Ishikawa (cell line): Measurements from ENCODE around the gene CELSR1.

Source experiments
- CEBPB ChIP-seq: IDR thresholded peaks from 2 replicates; pipeline ENCODE4 v1.6.1; 2012
- CREB1 ChIP-seq: IDR thresholded peaks from 2 replicates; pipeline ENCODE4 v1.6.1; 2012; ENCODE audit warnings: low read depth
- EGR1 ChIP-seq: IDR thresholded peaks from 2 replicates; pipeline ENCODE4 v1.6.1; 2012
- EP300 ChIP-seq: IDR thresholded peaks from 2 replicates; pipeline ENCODE4 v1.6.1; 2012; ENCODE audit warnings: borderline replicate concordance
- FOXM1 ChIP-seq: IDR thresholded peaks from 2 replicates; pipeline ENCODE4 v1.6.1; 2012; ENCODE audit warnings: low read depth, borderline replicate concordance
- MAX ChIP-seq: IDR thresholded peaks from 2 replicates; pipeline ENCODE4 v1.6.1; 2012
- NFIC ChIP-seq: IDR thresholded peaks from 2 replicates; pipeline ENCODE4 v1.6.1; 2012
- RAD21 ChIP-seq: IDR thresholded peaks from 2 replicates; pipeline ENCODE4 v1.6.1; 2012; ENCODE audit warnings: low read depth
- REST ChIP-seq: IDR thresholded peaks from 2 replicates; pipeline ENCODE4 v1.6.1; 2012; ENCODE audit warnings: low read depth, mild to moderate bottlenecking
- TAF1 ChIP-seq: IDR thresholded peaks from 2 replicates; pipeline ENCODE4 v1.6.1; 2012; ENCODE audit warnings: low read depth, mild to moderate bottlenecking
- TCF12 ChIP-seq: IDR thresholded peaks from 2 replicates; pipeline ENCODE4 v1.6.1; 2012; ENCODE audit warnings: low read depth
- TEAD4 ChIP-seq: IDR thresholded peaks from 2 replicates; pipeline ENCODE4 v1.6.1; 2012
- YY1 ChIP-seq: IDR thresholded peaks from 2 replicates; pipeline ENCODE4 v1.6.1; 2012; ENCODE audit warnings: low read depth
- ZBTB7A ChIP-seq: IDR thresholded peaks from 2 replicates; pipeline ENCODE4 v1.6.1; 2012; ENCODE audit warnings: low read depth
- TF ChIP-seq, protein P1 (sequence below): IDR thresholded peaks from 2 replicates; pipeline ENCODE4 v1.6.1; 2012

CELSR1 gene

GRCh38 chr22:46537225-46537945 is at the start of gene CELSR1:
TSS of gene CELSR1 (minus strand) at chr22:46537620. CDS start at chr22:46537170, 450 bp downstream.
- TF ChIP-seq YY1, result peak; percentile 83
- TF ChIP-seq RAD21, result peak; percentile 14; the same call in 1 of the 2 replicates
- no peak for TF ChIP-seq CREB1
- peak; percentile 29; the same call in 1 of the 2 replicates for TF ChIP-seq EP300
- no peak for TF ChIP-seq CEBPB
- peak; percentile 74 for TF ChIP-seq EGR1
- no peak; the same call in 1 of the 2 replicates for TF ChIP-seq TCF12
- peak; percentile 12; the same call in 1 of the 2 replicates for TF ChIP-seq MAX
- TF ChIP-seq, protein P1, sequence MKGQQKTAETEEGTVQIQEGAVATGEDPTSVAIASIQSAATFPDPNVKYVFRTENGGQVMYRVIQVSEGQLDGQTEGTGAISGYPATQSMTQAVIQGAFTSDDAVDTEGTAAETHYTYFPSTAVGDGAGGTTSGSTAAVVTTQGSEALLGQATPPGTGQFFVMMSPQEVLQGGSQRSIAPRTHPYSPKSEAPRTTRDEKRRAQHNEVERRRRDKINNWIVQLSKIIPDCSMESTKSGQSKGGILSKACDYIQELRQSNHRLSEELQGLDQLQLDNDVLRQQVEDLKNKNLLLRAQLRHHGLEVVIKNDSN, result no peak
- TF ChIP-seq FOXM1, result no peak
- no peak for TF ChIP-seq REST

GRCh38 chr22:46587061-46587460 is 49.6 kb upstream of the CELSR1 start:
- TF ChIP-seq TEAD4 (no peak), NFIC (no peak), REST (no peak), CREB1 (no peak), TAF1 (no peak), TCF12 (no peak), ZBTB7A (no peak), MAX (no peak), EP300 (no peak), EGR1 (no peak), RAD21 (no peak), YY1 (no peak), FOXM1 (no peak), CEBPB (no peak)
- TF ChIP-seq, protein P1, result no peak

DNA sequence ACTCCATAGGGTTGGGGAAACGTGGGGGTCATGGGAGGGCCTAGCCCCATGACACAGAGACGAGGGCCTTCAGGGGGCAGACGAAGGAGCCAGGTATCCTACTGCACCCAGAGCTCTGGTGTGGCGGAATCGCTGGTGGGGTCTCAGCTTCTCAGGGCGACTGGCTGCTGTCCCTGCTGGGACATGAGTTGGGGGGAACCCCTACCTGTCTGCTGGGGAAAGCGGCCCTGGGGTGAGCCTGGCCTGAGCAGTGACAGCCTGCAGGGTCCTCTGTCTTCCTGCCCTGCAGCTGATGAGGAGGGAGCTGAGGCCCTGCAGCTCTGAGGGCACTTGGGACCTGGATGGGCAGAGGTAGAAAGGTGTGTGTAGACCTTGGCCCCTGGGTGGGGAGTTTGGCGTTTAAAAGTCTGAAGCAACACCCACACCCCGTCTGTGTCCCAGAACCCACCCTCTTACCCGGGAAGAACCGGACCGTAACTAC is 49.2 kb upstream of the CELSR1 start:
- TF ChIP-seq TCF12, result no peak
- TF ChIP-seq ZBTB7A, result no peak
- TF ChIP-seq CEBPB, result no peak
- TF ChIP-seq CREB1, result no peak
- TF ChIP-seq EP300, result no peak
- TF ChIP-seq, protein P1, result no peak
- TF ChIP-seq TAF1, result no peak
- no peak for TF ChIP-seq EGR1
- TF ChIP-seq MAX, result no peak
- no peak for TF ChIP-seq RAD21

- TF ChIP-seq CEBPB (no peak), ZBTB7A (no peak), TAF1 (no peak), YY1 (no peak), FOXM1 (no peak), EP300 (no peak), MAX (no peak), TCF12 (no peak), EGR1 (no peak), TEAD4 (no peak)
- TF ChIP-seq, protein P1, result no peak
Measured at GRCh38 chr22:46586123-46586519, 48.7 kb upstream of the CELSR1 start.
